ENCODE results near the gene VDR.

- TF ChIP-seq CTCF (IDR thresholded peaks at IDR 0.05; ENCODE audit: borderline replicate concordance, extremely low read depth, low read length, poor library complexity, severe bottlenecking) (no peak), EZH2 (IDR thresholded peaks at IDR 0.05; ENCODE audit: borderline replicate concordance, low read depth, low read length, severe bottlenecking) (no peak)
These were observed 13.4 kb downstream of the VDR start for GRCh38 chr12:47891356-47891755.

All from DND-41 (cell line).